HG03354 (cell line): ENCODE data around the gene INSYN2A.

ENCODE experiments used
- ATAC-seq: cut with Tn5 transposase; IDR thresholded peaks from one replicate; pipeline ENCODE4 v1.9.1; 2021; ENCODE audit warnings: mild to moderate bottlenecking; ENCODE audit not compliant: unreplicated experiment, poor library complexity, severe bottlenecking

INSYN2A gene, protein sequence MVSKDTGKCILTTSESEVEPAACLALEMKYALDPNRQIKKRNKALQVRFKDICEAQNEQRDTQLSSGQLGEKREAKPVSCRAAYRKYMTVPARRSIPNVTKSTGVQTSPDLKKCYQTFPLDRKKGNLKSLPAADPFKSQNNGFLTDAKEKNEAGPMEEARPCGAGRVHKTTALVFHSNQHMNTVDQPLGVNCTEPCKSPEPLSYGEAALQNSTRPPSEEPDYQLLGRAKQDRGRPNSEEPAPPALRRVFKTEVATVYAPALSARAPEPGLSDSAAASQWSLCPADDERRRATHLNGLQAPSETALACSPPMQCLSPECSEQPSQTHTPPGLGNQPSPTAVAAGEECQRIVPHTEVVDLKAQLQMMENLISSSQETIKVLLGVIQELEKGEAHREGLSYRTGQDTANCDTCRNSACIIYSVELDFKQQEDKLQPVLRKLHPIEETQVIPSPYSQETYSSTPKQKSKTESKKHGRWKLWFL

DNA sequence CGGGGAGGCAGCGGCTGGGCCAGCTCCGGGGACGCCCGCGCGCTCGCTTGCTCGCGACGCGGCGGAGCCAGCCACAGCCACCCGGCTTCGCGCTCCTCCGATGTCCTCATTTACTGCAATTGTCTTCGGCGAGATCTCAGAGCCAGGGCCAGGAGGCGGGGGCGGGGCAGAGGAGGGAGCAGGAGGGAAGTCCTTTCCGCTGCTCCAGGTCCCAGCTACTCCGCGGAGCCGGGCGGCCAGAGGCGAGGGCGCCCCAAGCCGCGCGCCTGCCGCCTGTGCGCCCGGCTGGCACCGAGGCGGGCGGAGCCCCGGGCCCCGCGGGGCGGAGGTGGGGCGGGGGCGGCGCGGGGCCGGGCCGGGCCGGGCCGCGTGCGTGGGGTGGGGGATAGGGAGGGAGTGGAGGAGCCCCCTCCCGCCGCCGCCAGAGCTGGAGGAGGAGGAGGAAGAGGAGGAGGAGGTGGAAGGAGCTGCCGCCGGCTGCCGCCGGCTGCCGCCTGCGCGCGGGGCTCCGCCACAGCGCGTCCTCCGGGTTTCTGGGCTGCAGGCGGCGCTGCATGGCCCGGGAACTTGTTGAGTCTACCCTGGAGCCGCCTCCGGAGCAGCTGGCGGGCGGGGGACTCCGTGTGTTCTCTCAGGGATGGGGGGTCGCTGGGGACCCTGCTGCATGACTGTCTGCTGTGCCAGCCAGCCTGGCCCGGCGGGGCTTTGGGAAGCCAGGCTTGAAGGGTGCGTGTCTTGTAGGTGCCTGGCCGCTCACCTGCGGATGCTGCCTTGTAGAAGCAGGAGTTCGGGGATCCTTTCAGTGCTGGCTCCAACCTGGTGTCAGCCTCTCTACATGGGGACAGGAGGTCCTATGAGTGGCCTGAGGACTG, at the start of gene INSYN2A:
INSYN2A (minus strand) TSS at position 310 of the 872 bp plus-strand sequence. CDS start 20,196 bp downstream, outside the sequence.
- ATAC-seq, result no peak

GRCh38 chr10:127245456-127245855, 49.1 kb upstream of the INSYN2A start:
- no peak for ATAC-seq

GRCh38 chr10:127243490-127244272, 47.3 kb upstream of the INSYN2A start:
- no peak for ATAC-seq

DNA sequence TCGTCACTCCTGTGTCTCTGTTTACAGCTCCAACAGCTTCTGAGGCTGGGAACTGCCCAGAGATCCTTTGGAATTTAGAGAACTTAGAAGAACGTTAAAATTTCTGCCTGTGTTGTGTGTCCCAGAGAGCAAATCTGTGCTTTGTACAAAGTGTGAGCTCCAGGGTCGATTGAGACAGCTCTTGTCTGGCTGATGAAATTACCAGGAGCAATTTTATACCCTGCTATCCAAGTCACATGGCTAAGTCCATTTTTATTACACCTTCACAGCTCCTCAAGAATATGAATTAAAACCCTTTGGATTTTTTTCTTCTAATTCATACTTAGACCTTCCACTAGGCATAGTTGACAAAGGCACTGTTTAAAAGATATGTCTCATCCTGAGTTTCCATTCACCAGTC, 46.5 kb upstream of the INSYN2A start:
- ATAC-seq, result no peak

GRCh38 chr10:127236266-127236665, 39.9 kb upstream of the INSYN2A start:
- no peak for ATAC-seq

DNA sequence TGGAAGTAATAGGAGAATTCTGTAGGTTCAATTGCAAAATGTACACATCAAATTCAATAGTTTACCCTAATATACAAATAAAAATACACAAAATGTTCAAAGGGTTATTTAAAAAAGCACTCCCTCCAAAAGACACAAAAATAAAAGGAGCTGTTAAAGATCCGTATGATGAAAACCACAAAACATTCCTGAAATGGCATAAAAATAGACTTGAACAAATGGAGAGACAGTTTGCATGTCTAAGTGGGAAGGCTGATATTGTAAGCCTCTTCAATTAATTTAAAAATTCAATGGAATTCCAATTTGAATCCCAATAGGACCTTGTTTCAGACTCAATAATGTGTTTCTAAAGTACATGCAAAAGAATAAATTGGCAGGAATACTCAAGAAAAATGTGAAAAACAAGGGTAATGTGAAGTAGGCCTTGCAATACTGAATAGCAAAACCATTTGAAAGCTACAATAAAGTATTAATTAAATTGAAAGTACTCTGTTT, 38.0 kb upstream of the INSYN2A start:
- ATAC-seq, result no peak

DNA sequence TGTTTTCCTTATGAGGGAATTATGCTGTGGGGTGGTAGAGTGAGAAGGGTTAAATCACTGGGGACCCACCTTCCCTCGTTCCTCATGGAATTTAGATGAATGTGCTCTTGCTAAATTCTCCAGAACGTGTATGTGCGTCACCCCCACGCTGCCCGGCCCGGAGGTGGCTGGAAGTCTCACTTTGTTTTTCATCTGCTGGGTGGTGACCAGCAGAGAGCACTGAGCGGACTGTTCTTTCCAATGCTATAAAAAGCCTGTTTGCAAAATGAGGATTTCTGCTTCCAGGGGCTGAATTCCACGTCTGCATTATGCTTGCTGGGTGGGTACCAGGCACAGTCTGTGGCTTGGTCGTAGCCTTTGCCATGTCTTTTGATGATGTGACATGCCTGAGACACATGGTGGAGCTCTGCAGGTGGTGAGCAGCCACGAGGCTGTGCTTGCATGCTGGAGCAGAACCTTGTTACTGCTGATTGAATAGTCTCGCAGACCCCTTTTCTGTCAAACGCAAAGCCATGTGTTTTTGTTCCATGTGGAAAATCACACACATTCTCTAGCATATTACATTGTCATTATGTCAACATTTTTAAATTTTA, 31.9 kb upstream of the INSYN2A start:
- no peak for ATAC-seq

GRCh38 chr10:127227663-127228062, 31.3 kb upstream of the INSYN2A start:
- ATAC-seq, result no peak

DNA sequence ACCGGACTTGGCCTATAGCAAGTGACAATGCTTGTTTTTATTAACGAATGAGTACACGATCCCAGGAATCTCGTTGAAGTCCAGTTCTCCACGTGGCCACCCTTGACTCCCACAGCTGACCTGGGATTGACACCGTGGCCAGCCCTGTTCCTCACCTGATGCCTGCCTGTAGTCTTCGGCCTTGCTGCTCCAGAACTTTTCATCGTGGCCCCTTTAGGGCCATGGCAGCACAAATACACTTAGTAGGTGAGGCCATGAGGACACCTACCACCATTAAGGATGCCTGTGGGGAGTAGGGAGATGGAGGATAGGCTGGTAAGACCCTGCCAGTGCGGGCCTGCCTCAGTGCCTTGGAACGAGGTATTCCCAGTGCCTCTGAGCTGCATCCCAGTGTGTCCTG, 30.6 kb upstream of the INSYN2A start:
- ATAC-seq, result no peak

DNA sequence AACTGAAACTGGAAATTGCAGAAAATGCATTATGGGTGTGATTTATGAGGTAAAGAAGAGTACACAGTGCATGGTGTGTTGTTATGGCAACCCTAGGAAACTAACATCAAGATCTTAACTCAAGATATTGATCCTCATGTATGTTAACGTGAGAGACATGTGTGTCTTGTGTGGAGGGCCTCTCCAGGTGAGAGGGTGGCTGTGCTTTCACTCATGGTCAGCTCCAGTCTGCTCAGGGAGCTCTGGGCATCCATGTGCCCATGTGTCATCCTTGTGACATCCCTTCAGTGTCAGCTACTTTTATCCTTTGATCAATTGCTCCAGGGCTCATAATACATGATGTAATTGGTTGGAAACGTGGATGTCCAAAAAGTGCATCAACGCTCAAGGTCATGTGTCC, 24.9 kb upstream of the INSYN2A start:
- no peak for ATAC-seq

DNA sequence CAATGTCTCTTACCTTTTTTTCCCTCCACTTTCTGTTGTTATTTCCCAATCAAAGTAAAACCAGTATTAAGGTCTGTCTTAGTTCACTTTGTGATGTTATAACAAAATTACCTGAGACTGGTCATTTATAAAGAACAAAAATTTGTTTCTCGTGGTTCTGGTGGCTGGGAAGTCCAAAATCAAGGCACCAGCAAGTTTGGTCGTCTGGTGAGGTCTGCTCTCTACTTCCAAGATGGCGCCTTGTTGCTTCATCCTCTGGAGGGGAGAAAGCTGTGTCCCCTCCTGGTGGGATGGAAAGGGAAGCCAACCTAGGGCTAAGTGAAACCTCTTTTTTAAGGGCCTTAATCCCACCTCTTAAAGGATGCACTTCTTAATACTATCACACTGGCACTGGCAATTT, 22.3 kb upstream of the INSYN2A start:
- no peak for ATAC-seq

GRCh38 chr10:127216786-127217185, 20.4 kb upstream of the INSYN2A start:
- no peak for ATAC-seq

DNA sequence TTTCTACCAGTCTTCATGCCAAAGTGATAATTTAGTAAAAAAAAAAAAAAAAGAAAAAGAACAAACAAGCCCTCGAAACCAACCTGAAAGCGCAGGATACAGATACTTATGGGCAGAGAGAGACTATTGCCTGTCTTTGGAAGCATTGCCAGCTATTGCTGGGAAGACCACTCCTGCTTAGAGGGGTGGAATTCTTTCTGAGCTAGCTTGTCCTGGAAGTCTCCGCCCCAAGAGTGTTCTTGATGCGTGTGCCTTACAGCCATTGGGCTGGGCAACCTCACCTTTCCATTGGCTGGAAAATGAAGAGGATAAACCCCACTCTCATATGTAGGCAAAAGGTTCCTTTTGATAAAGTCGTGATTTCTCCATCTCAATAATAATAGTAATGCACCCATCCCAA, 19.9 kb upstream of the INSYN2A start:
- ATAC-seq, result no peak

DNA sequence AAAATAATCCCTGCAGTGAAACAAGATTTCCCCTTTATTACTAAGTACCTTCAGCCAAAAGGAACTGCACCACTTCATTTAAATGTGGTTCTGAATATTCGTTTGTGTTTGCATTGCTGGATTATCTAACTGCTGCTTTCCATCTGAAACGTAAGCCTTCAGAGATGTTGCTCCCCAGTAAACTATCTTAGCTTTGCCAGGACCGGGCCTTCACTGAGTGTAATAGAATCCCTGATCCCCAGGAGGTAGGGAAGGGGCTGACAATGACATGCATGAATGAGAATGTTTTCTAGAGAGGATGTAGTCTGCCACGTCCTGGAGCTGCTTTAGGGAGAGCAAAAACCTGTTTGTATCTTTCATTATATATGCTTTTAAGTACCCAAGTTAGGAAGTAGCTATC, 19.5 kb upstream of the INSYN2A start:
- ATAC-seq, result no peak

DNA sequence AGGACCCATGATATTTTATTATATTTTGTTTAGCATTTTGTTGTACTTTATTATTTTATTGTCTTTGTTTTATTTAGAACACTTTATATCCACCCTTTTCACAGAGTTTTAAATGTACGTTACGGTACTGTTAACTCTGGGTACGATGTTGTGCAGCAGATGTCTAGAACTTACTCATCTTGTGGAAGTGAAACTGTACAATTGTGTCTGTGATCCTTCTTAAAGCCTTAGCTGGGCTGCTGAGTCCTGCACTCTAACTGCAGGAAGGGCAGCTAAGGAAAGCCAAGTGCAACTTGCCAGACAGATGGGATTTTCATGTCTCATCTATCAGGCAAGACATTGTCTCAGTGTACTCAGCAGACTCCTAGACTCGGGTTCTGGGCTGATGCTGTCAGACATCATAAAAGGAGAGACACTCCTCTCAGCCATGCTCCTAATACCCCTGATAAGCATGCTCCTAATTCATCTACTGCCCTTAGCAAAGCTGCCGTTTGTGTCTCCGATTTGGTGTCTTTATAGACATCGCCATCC, 14.6 kb upstream of the INSYN2A start:
- no peak for ATAC-seq

DNA sequence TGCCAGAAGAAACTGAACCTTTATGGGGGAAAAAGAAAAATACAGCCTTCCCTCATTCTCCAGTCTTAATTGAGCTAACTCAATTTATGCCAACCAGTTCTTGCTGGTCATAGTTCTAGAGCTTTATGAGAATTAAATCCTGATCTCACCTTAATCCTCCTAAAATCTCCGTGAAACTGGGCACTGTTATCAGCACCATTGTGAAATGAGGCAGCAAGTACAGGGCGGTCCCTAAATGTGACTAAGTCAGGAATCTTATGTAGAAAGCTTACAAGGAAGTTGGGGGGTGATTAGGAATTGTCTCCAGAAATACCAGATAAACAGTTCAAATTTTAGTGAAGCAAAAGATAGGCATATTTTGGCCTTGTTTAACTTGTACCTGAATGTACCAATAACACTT, 10.7 kb upstream of the INSYN2A start:
- no peak for ATAC-seq

- ATAC-seq, result no peak
Observed at GRCh38 chr10:127203067-127203466, 6.7 kb upstream of the INSYN2A start.

DNA sequence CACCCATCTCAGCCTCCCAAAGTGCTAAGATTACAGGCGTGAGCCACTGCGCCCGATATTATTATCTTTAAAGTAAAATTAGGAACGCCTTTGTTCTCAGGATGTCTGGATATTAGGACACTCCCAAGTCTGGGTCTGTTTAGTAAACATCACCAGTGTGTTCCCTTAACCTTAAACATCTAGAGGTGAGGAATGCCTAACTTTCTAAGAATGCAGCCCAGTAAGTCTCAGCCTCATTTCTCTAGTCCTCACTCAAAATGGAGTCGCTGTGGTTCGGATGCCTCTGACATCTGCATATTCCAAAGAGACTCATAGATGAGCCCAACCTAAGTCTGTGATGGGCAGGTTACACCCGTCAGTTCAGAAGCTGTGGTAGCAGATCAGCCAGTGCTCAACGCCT, 4.3 kb upstream of the INSYN2A start:
- ATAC-seq, result no peak

DNA sequence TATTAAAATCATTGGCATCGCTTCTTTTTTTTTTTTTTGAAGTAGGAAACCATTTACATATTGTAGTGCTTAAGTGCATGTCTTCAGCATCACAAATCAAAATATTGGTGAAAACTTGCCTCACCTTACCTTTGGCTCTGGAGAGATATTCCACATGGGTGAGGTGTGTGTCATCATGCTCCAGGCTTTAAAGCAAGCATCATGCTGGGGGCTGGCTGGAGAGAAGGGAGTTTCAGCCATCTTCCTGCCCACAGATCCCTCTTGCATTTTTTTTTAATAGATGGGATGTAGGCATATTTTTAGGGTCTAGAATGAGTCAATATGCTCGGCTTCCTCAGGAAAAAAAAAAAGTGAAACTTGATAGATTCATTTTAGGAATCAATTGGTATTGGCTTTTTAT, 2.3 kb upstream of the INSYN2A start:
- ATAC-seq, result no peak
